ENCODE results near the gene BCL7A.
A peak's percentile ranks its signal among the peaks of the same experiment; 100 is the strongest.

BCL7A gene

DNA sequence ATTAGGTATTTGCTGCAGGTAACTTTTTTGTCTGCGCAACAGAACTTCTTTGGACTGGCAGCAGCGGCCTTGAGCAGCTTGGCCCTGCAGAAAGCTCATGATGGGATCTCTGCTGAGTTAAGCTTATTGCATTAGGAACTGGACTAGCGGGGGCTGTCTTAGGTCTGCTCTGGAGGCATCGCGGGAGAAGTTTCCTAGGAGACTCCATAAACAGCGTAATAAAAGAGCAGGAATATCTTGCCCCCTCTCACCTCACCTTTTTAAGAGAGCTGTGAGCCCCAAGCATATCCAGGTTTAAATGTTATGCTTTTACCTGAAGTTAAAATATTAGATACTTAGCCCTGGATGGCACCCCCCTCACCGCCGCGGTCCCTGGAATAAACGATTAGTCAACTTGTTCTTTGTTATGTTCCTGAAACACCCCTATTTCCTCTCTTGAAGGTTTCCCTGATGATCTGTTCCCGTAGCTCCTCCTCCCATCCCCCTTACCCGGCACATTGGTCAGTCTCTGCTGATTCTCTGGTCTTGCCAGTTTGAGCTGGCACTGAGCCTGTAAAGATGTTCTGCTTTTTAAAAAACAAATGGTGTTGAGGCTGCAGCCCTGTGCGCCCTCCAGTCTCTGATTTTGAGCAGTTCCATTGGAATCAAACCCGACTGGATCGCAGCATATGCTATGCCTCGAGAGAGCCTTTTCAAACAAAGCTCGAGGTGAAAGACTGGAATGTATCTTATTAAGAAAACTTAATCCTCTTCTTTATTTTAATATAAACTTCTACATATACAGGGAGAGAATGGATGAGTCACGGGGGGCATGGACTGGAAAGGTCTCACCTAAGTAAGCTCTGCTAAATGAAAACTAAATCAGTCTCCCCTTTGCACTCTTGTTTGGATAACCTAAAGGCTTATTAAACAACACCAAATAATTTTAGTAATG lies 58.7 kb downstream of the BCL7A start:
- peak; percentile 38 for DNase-seq

DNA sequence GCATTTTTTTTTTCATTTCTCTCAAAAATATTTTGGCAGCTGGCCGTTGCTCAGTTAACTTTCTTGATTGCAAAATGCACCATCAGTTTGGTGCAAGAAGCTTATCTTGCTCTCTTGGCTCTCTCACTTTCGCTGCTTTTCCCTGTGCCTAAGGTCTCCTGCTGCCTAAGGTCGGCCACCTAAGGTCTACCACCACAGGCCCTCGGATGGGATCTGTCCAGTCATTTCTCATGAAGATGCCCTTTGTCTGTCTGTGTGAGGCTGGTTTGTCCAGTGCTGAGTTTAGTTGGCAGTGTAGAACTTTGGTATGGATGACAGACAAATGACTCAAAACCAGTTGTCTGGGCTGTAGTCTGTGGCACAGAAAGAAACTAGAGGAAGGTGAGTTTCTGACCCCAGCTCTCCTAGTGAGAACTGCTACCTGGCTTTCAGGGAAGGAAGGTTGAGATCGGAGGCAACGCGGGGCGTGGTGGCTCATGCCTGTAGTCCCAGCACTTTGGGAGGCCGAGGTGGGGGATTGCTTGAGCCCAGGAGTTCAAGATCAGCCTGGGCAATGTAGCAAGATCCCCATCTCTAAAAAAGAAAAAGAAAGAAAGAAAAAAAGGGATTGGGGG lies 59.5 kb downstream of the BCL7A start:
- no peak for DNase-seq

DNA sequence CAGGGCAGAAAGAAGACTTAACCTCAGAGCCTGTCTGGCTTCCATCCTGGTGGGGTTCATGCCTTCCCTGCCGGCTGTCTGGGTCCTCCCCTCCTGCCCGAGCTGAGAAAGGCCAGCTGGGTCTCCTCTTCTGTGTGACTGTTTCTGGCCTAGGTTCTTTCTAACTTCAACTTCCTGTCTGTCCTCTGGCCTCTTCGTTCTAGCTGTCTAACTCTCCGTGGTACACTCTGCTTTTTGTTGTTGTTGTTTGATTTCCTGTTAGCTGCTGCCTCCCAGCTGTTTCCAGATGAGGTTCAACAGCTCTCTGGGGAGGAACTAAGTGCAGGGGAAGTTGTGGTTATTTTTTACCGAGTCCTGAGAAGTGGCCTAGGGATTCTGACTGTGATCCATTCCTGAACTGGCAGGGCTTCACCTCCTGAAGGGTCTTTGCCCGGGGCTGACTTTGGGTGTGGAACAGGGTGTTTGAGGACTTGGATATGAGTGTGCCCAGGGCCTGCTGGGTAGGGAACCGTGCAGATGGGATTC lies 60.1 kb downstream of the BCL7A start:
- peak; percentile 56 for DNase-seq

DNA sequence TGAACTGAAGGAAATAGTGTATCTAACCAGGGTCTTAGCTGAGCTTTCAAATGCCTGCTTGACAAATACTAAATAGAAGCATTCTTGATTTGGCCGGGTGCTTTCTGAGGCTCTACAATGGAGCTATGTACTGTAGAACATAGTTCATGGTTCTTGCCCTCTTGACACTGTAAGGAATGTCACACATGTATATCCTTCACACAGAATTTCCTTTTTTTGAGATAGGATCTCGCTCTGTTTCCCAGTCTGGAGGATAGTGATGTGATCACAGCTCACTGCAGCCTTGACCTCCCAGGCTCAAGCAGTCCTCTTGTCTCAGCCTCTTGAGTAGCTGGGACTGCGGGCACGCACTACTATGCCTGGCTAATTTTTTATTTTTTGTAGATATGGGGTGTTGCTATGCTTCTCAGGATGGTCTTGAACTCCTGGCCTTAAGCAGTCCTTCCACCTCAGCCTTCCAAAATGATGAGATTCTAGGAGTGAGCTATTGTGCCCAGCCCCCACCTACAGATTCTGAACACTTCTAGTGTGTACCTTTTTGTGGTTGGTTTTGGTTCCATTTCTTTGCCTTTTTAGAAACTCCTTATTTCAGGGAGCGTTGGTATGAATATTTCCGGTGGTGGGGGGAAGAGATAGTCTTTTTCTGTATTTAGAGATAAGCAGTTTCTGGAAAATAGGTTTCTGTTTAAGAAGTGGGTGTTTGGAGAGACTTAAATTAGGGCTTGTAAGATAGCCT lies 61.1 kb downstream of the BCL7A start:
- no peak for DNase-seq

DNA sequence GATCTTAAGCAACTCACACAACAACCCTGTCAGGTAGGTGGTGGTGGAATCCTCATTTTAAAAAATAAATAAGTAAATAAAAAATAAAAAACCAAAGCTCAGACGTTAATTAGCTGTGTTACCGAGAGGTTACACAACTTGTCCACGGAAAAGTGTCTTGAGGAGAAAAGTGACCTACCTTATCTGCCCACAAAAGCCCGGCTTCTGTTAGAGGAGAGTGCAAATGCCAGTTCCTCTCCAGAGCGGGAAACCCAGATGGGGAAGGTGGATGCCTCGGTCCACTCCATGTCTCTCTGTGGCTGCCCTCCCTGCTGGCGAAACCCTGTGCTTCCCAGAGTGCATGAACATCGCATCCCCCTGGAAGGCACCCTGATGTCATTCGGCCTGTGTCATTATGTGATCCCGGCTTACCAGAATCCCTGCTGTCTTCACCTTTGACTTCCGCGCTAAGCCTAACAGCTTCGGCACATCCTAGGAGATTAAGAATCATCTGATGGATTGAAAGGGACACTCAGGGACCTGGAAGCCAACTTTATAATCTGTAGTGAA lies 63.2 kb downstream of the BCL7A start:
- no peak for DNase-seq

DNA sequence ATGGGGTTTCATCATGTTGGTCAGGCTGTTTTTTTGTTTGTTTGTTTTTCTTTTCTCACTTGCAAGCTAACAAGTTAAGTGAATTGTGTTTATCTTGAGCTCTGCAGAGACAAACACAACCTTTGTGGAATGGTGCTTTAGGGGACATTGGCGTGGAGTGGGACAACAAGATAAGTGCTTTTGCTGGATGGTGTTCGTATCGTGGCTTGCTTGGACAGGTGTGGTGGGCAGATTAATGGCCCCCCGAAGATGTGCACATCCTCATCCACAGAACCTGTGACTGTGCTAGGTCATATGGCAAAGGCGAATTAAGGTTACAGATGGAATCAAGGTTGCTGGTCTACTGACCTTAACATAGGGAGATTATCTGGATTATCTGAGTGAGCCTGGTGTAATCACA lies 63.9 kb downstream of the BCL7A start:
- DNase-seq = no peak

DNA sequence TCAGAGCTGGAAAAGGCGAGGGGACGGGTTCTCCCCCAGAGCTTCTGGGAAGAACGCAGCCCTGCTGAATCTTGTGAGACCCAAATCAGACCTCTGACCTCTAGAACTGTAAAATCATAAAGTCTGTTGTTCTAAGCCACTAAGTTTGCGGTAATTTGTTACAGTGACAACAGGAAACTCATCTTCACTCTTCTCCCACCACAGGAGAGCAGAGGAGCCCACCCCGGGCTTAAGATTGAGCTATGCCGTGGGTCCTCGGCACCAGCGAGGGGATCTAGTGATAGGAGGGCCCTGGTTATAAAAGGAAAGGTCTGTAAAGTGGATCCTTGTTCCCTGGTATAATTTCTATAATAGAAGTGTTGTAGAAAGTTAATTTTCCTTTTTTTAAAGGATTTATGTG lies 64.4 kb downstream of the BCL7A start:
- no peak for DNase-seq

DNA sequence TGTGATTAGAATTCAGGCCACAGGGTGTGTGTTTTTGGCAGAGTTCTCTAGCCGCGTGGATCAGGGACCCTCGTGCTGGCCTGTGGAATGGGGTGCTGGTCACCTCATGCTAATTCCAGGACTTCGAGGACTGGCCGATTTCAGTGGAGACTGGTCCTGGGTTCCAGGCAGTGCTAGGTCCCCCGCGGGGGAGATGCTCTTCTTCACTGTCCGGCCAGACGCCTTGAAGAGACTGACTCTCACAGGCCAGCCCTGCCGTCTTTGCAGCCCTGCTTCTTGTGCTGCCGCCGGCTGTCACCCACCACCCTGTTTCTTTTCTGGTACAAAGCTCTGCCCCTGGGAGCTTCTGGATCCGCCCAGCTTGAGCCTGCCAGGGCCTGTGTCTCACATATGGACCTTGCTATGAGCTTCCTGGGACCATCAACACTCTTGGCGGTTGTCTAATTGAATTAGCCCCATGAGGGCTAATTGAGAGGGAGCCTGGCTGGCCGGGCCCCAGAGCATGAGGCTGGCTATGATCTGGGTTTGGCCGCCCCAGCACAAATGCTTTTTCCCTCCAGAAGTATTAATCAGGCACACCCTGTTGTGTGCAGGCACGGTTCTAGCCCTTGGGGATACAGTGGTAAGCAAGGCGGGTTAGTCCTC lies 65.1 kb downstream of the BCL7A start:
- DNase-seq = no peak

DNA sequence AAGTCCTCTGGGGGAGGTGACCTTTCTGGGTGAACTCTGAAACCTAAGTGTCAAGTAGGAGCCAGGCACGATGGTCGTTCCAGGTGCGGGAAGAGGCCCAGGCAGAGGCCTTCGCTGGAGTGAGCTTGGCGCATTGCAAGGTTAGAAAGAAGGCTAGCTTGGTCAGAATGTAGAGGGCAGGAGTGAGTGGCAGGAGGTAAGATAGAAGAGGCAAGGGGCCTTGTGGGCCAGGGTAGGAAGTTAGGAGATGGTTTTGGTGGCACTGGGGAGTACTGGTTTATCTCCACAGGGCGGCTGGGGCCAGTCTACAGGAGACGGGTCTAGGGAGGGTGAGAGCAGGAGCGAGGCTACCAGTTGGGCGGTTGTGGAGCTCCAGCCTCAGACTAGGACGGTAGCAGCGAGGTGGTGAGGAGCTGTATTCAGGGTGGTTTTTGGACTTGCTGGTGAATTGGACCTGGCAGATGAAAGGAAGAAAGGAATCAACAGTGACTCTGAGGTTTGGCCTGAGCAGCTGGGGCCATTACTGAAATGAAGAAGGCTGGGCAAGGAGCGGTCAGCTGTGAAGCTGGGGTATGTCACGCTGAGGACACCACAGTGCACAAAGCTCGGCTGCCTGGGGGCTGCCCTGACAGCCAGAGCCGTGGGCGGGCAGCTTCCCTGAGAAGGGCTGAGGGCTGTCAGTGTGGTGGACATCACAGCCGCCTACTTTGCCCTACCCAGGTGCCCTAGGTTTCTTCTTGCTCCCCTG lies 65.9 kb downstream of the BCL7A start:
- no peak for DNase-seq

DNA sequence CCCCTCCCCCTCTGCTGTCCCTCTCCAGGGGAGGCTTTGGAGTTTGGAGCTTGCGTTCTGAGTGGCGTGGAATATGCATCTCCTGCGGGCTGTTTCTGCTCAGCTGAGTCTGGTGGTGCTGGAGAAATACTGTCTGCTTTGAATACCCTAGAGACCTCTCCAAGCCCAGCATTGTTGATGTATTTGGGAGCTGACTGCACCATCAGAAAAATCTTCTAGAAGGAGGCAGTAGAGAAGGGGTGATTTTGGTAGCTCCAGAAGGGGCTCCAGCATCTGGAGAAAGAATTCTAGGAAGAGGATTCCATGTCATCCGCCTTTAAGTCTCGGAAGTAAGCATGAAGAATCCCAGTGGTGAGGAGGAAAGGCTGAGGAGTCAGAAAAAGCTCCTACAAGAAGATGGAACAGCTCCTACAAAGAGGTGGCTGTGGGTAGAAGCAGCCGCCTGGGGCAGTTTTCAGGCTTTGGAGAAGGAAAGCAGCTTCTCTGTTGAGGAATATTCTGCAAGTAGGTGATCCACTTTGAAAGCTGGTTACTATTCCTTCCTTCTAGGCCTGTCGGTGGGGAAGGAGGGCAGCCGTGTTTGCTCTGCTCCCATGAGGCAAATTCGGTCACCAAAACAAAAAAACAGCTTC lies 66.6 kb downstream of the BCL7A start:
- DNase-seq = no peak

DNA sequence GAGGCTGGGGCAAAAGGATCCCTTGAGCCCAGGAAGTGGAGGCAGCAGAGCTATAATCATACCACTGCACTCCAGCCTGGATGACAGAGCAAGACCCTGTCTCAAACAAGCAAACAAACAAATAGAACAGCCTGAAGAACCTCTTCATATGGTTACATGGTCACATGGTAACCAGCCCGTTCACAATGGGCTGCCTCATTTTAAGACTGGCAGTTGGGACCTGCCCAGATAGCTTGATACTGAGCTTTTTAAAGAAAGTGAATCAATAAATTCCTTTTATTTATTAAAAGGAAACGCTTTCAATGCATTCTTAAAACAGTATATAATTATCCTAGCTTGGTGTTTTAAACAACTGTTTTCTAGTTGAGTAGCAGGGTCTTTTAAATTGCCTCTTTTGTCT lies 67.4 kb downstream of the BCL7A start:
- DNase-seq = no peak

DNA sequence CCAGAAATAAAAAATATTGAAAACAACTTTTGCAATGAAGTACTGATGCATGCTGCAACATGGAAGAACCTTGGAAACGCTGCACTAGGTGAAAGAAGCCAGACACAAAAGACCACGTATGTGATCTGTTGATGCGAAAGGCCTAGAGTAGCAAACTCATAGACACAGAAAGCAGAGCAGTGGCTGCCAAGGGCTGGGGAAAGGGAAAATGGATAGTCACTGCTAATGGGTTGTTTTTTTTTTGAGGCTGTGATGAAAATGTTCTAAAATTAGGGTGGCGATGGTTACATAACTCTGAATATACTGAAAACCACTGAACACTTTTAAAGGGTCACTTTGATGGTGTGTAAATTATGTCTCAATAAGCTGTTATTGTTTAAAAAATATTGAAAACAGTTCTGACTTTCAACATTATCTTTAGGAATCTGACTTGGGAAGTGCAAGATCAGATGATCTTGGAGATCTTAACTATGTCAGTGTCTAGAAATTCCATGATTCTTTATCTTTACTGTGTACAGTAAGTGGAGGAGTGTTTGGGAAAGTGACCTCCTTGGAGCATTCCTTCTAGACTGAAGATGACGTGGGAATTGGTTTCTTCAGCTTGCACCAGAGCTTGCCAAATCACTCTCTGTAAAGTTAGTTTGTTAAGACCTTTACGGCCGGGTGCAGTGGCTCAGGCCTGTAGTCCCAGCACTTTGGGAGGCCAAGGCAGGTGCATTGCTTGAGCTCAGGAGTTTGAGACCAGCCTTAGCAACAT lies 69.3 kb downstream of the BCL7A start:
- no peak for DNase-seq

DNA sequence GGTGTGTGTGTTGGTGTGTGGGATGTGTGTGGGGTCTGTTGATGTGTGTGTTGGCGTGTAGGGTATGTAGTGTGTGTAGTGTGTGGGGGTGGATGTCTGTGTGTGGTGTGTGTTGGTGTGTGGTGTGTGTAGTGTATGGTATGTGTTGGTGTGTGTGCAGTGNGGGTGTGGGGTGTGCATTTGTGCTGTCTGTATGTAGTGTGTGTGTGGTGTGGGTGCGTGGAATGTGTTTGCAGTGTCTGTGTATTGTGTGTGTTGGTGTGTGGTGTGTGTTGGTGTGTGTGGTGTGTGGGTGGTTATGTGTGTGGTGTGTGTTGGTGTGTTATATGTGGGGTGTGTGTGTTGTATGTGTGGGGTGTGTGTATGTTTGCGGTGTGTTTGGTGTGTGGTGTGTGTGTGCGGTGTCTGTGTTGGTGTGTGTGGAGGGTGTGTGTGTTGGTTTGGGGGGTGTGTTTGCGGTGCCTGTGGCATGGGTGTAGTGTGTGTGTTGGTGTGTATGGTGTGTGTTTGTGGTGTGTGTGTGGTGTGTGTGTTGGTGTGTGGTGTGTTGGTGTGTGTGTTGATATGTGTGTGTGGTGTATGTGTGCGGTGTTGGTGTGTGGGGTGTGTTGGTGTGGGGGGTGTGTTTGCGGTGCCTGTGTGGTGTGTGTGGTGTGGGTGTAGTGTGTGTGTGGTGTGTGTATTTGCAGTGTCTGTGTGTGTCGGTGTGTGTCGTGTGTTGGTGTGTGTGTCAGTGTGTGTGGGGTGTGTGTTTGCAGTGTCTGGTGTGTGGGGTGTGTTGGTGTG lies 71.6 kb downstream of the BCL7A start:
- no peak for DNase-seq

DNA sequence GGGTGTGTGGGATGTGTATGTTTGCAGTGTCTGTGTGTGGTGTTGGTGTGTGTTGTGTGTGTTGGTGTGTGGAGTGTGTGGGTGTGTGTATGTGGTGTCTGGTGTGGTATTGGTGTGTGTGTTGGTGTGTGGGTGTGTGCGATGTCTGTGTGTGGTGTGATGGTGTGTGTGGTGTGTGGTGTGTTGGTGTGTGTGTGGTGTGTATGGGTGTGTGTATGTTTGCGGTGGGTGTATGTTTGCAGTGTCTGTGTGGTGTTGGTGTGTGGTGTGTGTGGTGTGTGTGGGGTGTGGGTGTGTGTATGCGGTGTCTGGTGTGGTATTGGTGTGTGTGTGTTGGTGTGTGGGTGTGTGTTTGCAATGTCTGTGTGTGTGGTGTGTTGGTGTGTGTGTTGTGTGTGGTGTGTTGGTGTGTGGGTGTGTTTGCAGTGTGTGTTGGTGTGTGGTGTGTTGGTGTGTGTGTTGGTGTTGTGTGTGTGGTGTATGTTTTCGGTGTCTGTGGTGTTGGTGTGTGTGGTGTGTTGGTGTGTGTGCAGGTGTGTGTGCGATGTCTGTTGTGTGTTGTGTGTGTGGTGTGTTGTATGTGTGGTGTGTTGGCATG lies 72.6 kb downstream of the BCL7A start:
- DNase-seq = no peak

DNA sequence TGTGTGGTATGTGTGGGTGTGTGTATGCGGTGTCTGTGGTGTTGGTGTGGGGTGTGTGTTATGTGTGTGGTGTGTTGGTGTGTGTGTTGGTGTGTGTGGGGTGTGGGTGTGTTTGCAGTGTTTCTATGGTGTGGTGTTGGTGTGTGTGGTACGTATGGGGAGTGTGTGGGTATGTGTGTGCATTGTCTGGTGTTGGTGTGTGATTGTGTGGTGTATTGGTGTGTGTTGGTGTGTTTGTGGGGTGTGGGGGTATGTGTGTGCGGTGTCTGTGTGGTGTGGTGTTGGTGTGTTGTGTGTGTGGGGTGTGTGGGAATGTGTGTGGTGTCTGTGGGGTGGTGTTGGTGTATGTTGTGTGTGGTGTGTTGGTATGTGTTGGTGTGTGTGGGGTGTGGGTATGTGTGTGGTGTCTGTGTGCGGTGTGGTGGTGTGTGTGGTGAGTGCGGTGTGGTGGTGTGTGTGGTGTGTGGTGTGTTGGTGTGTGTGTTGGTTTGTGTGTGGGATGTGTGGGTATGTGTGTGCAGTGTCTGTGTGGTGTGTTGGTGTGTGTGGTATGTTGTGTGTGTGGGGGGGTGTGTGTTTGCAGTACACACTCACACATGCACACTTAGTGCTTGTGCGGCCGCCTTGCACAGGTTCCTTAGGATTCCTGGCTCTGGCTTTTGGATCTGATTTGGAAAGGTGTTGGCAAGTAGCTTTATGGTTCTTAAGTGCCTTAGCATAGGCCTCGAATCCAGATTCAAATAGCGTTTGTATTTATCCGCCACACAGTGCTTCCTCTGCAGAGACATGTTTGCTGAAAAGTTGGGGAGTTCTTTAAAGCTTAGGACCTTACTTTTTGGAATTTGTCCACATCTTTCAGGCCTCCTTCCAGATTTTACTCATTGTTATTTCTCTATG lies 73.3 kb downstream of the BCL7A start:
- no peak for DNase-seq

DNA sequence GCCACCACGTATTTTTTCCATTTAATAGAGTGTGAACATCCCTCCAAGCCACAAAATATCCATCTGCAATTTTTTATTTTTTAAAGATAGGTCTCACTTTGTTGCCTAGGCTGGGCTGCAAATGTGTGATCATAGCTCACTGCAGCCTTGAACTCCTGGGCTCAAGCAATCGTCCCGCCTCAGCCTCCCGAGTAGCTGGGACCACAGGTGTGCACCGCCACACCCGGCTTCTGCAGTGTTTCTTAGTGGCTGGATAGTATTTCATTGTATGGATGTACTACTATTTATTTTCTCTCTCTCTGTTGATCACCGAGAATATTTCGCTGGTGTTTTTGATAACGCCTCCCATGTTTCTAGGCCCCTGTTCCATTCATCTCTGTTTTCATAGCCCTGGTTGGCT lies 74.3 kb downstream of the BCL7A start:
- no peak for DNase-seq

DNA sequence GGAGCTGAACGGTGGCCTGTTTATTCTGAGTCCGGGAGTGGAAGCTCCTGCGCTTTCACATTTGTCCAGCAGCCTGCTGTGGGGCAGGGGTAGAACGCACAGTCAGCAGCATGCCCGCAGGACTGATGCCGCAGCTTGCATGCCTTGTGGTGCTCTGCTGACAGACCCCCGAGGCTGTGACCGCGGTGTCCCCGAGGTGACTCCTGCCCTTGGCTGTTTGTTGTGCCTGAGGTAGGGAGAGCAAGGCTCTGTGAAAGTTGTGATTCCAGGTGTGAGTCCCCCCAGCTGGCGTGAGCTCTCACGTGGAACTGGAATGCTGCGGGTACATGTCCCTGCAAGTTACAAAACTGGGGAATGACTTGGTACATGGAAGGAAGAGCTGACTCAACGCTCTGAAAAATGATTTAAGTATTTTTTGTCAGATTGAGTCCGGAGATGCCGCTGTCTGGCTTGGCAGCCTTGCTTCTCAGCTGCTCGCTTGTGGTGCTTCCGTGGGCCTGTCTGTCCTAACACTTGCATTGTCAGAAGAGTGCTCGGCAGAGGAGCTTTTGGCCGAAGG lies 75.0 kb downstream of the BCL7A start:
- no peak for DNase-seq

DNA sequence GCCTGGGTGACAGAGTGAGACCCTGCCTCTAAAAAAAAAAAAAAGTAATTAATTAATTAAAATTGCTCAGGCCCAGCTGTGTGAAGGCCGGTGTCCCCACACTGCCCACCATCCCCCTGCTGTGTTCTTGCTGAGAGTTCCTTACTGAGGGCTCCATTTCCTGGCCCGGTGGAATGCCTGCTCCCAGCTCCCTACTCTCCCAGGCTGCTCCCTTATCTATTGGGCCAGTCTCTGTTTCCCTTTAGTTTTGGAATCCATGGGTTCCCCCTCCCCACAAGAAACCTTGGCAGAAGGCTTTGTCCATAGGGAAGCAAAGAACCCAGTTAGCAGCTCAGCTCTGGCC lies 75.9 kb downstream of the BCL7A start:
- no peak for DNase-seq
